LNCAP (cell line): ENCODE measurements around the gene OCSTAMP.

Experiments used
- TF ChIP-seq, protein P1 (sequence below): fragments of 450-650 bp; IDR thresholded peaks from 2 replicates; pipeline ENCODE4 v1.5.1; 2017; ENCODE audit warnings: mild to moderate bottlenecking

Gene OCSTAMP

DNA sequence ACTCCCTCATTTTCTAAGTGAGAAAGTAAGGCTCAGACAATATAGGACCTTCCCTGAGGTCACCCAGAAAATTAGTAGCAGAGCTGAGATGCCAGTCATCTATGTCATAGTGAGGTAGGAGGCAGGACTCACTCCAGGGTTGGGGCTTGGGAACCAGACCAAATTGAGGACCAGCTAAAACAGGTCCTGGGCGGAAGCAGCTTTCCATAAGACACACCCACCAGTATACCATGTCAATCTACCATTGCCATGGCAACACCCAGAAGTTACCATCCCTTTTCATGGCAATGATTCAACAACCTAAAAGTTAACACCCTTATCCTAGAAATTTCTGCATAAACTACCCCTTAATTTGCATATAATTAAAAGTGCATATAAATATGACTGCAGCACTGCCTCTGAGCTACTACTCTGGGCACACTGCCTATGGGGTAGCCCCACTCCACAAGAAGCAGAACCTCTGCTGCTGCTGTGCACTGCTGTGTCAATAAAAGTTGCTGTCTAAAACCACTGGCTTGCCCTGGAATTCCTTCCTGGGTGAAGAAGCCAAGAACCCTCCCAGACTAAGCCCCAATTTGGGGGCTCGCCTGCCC lies 30.3 kb upstream of the OCSTAMP start:
- TF ChIP-seq, protein P1, sequence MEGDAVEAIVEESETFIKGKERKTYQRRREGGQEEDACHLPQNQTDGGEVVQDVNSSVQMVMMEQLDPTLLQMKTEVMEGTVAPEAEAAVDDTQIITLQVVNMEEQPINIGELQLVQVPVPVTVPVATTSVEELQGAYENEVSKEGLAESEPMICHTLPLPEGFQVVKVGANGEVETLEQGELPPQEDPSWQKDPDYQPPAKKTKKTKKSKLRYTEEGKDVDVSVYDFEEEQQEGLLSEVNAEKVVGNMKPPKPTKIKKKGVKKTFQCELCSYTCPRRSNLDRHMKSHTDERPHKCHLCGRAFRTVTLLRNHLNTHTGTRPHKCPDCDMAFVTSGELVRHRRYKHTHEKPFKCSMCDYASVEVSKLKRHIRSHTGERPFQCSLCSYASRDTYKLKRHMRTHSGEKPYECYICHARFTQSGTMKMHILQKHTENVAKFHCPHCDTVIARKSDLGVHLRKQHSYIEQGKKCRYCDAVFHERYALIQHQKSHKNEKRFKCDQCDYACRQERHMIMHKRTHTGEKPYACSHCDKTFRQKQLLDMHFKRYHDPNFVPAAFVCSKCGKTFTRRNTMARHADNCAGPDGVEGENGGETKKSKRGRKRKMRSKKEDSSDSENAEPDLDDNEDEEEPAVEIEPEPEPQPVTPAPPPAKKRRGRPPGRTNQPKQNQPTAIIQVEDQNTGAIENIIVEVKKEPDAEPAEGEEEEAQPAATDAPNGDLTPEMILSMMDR, result no peak

DNA sequence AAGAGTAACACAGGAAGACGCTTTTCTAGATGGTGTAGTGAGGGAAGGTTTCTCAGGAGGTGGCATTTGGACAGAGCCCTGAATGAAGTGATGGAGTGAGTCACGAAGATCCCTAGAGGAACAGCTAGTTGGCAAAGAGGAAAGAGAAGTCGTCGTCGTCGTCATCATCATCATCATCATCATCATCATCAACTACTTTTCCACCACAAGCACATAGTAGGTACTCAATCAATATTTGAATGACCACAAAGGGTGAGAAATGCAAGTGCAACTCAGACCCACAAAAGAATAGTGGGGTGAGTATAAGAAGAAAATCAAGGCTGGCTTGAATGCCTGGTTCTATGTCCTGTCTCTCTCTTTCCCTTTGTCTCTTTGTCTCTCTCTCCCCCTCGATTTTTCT lies 28.3 kb upstream of the OCSTAMP start:
- TF ChIP-seq, protein P1, result no peak

DNA sequence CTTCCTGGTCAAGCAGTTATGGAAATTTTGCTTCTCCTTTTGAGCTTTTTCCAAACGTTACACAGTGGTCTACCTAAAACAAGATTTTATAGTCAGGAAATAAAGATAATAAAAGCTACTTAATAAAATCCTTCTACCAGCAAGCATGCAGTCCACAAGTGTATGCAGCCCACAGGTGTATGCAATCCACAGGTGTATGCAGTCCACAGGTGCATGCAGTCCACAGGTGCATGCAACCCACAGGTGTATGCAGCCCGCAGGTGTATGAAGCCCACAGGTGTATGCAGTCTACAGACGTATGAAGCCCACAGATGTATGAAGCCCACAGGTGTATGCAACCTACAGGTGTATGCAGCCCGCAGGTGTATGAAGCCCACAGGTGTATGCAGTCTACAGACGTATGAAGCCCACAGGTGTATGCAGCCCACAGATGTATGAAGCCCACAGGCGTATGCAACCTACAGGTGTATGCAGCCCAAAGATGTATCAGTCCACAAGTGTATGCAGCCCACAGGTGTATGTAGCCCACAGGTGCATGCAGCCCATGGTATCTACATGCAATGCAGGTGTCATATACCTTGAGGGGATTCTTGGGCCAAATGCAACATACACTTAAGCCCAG lies 26.4 kb upstream of the OCSTAMP start:
- TF ChIP-seq, protein P1, result no peak

DNA sequence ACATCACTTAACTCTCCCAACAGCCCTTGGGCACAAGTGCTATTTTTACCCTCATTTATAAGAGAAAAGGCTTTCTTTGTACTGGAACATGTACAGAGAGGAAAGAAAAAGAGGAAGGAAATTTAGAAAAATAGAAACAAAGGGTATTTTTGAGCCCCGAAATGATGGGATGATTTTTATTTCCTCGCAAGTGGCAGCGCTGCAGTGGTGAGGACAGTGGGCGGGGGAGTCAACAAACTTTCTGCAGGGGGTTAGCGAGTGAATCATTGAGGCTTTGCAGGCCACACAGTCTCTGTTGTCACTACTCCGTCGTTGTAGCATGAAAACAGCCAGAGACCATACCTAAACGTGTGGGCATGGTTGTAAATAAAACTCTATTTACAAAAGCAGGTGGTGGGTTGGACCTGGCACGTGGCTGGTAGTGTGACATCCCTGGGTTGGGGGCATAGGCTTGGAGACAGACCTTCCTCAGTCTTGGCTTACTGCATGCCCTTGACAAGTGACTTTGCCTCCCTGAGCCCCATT lies 25.5 kb upstream of the OCSTAMP start:
- TF ChIP-seq, protein P1, result no peak

DNA sequence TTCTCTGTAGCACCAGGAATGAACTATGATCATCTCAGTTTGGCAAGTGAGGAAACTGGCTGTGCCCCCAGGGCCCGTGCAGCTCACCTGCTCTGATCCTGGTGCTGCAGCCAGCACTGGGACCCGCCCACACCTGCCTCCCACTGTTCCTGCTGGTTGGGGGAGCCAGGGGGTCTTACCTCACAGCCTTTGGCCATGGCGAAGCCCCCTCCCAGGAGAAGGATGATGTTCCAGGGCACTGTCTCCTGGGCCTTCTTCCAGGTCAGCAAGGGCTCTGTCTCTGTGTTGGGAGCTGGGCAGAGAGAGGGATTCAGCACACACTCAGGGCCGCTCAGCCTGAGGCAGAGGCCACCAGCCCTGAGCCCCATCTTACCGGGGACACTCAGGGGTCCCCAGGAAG lies 24.9 kb upstream of the OCSTAMP start:
- TF ChIP-seq, protein P1, result no peak

DNA sequence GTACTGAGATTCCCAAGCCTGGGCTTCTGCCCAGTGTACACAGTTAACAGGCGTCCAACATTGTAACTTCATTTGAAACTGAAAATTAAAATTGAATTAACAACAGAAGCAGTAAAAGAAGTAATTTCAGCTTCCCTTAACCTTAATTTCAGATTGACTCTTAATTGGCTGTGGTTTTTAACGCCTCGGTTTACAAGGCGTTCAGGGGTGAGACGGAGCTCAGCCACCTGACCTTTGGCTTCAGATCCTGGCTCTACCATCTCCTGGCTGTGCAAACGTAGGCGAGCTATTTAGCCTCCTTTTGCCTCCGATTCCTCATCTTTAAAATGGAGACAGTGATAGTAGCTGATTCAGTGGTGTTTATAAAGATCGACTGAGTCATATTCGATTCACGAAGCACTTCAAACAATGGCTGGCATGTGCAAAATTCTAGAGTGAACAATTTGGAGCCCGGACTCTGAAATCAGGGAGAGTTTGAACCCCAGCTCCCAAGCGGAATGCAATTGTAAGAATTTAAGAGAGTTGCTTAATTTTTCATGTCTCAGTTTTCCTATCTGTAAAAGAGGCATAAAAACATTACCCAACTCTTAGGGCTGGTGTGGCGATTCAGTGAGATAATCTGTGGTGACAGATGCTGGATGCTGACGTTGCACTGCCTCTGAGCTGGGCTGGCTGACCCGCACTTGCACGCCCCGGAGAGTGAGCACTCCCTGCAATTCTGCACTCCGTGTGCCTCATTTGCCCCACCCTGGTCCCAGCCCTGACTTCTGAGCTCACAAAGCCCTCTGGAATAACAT lies 23.5 kb upstream of the OCSTAMP start:
- TF ChIP-seq, protein P1, result no peak

DNA sequence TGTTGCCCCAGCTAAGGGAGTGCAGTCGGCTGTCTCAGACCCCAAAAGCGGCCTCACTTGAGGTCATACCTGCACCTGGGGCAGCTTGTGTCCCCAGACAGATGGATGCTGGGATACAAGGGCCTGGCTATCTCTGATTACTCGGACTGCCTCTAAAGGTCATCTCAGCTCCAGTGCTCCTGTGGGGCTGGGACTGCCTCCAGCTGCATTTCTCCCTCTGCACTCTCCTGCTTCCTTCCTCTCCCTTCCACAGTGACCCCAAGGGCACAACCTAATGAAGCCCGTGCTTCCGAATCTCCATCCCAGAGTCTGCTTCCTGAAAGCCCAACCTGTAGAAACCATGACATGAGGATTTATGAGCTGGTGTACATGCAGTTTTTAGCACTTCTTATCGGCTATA lies 22.8 kb upstream of the OCSTAMP start:
- TF ChIP-seq, protein P1, result no peak
